ENCODE data around the gene JAZF1. TPM values are rescaled to one million over a fixed set of nuclear protein-coding genes. Genes with fewer than 3 reads are reported as not detected.

The JAZF1 gene
- total RNA-seq, 4 donors from 2014 or later, result 27.8 to 36.5 (median 30.5) TPM

GRCh38 chr7:28168393-28169158 lies 12.0 kb downstream of the JAZF1 start:
- Histone ChIP-seq H3K27me3 (no peaks in the 10 kb centered on the region), H3K4me3 (no peak overlapping the region), H3K9me3 (no peaks in the 10 kb centered on the region), H3K4me1 (peaks cover 5 to 72% (median 10%) of the 10 kb centered on the region in 3 donors), H3K27ac (no peak overlapping the region), H3K36me3 (no peaks in the 10 kb centered on the region)
- TF ChIP-seq EP300 (IDR thresholded peaks at IDR 0.05), result no peak
- TF ChIP-seq POLR2AphosphoS5 (IDR thresholded peaks at IDR 0.05), result no peak
- no peak for TF ChIP-seq POLR2A (IDR thresholded peaks at IDR 0.05)
- TF ChIP-seq CTCF (IDR thresholded peaks at IDR 0.05), result no peak
- no peak for ATAC-seq
- 83 to 94% methylated on average over 5 of the region's 5 CpGs for WGBS, 2 donors (ENCODE audit: low coverage in 1 of 2)

- H3K9me3 ChIP-seq, result no peaks in the 10 kb centered on the region
- H3K36me3 ChIP-seq, result no peaks in the 10 kb centered on the region
- H3K27me3 ChIP-seq, result no peaks in the 10 kb centered on the region
- TF ChIP-seq EP300 (IDR thresholded peaks at IDR 0.05) (no peak), POLR2A (IDR thresholded peaks at IDR 0.05) (no peak), POLR2AphosphoS5 (IDR thresholded peaks at IDR 0.05) (no peak), CTCF (IDR thresholded peaks at IDR 0.05) (no peak)
- peaks cover 5 to 71% (median 10%) of the 10 kb centered on the region in 3 donors for H3K4me1 ChIP-seq
- 73 to 79% methylated on average over 4 to 5 of the region's 5 CpGs for WGBS, 2 donors (ENCODE audit: low coverage in 1 of 2)
- no peak overlapping the region for H3K27ac ChIP-seq
- no peak for ATAC-seq
- no peak overlapping the region for H3K4me3 ChIP-seq
Measured at GRCh38 chr7:28166982-28167715, 13.4 kb downstream of the JAZF1 start.

- no peak for TF ChIP-seq CTCF (IDR thresholded peaks at IDR 0.05)
- no peak for TF ChIP-seq EP300 (IDR thresholded peaks at IDR 0.05)
- no peak for TF ChIP-seq POLR2AphosphoS5 (IDR thresholded peaks at IDR 0.05)
- TF ChIP-seq POLR2A (IDR thresholded peaks at IDR 0.05), result no peak
- Histone ChIP-seq H3K27ac (no peak overlapping the region), H3K9me3 (no peaks in the 10 kb centered on the region), H3K4me3 (no peak overlapping the region), H3K36me3 (no peaks in the 10 kb centered on the region), H3K27me3 (no peaks in the 10 kb centered on the region), H3K4me1 (peaks cover 5 to 66% (median 10%) of the 10 kb centered on the region in 3 donors)
- ATAC-seq, result no peak
- 35 to 66% methylated on average over 4 of the region's 4 CpGs for WGBS, 2 donors (ENCODE audit: low coverage in 1 of 2)
Measured at GRCh38 chr7:28165961-28166955, 14.3 kb downstream of the JAZF1 start.

- peaks cover 5 to 69% (median 10%) of the 10 kb centered on the region in 3 donors for H3K4me1 ChIP-seq
- no peaks in the 10 kb centered on the region for H3K27me3 ChIP-seq
- H3K9me3 ChIP-seq, result no peaks in the 10 kb centered on the region
- WGBS, 2 donors (ENCODE audit: low coverage in 1 of 2), result 58 to 81% methylated on average over 2 of the region's 2 CpGs
- no peaks in the 10 kb centered on the region for H3K36me3 ChIP-seq
- TF ChIP-seq POLR2AphosphoS5 (IDR thresholded peaks at IDR 0.05) (no peak), CTCF (IDR thresholded peaks at IDR 0.05) (no peak), EP300 (IDR thresholded peaks at IDR 0.05) (no peak), POLR2A (IDR thresholded peaks at IDR 0.05) (no peak)
- H3K4me3 ChIP-seq, result no peak overlapping the region
- ATAC-seq, result no peak
- H3K27ac ChIP-seq, result no peak overlapping the region
Measured at GRCh38 chr7:28165261-28165660, 15.3 kb downstream of the JAZF1 start.

Data from gastroesophageal sphincter (tissue), 4 donors.